Left lung (tissue), 10 donors: ENCODE results near the gene RRM1. TPM values are rescaled to one million over a fixed set of nuclear protein-coding genes. Genes with fewer than 3 reads are reported as not detected.

ENCODE experiments used
- ATAC-seq: fragments of 200-7000 bp; cut with Tn5 transposase; one replicate; pipeline ENCODE4 v1.9.1; 2020; ENCODE audit warnings: moderate library complexity
- DNase-seq, 4 donors: peaks; one replicate each; pipeline ENCODE4 v3.0.0-alpha.2; 2013 to 2020
- H3K27ac ChIP-seq, 2 donors: fragments of 200-600 bp; sonication (generic) in 1 of 2; one replicate each; pipeline versions ENCODE4 v1.5.0 to v1.8.0; 2020 to 2021
- H3K27me3 ChIP-seq, 2 donors: fragments of 200-600 bp; sonication (generic) in 1 of 2; one replicate each; pipeline versions ENCODE4 v1.5.0 to v1.8.0; 2020 to 2021
- H3K36me3 ChIP-seq, 2 donors: fragments of 200-600 bp; sonication (generic) in 1 of 2; one replicate each; pipeline versions ENCODE4 v1.5.0 to v1.8.0; 2020 to 2021
- H3K4me1 ChIP-seq, 2 donors: fragments of 200-600 bp; one replicate each; pipeline ENCODE4 v1.8.0; 2021
- H3K4me3 ChIP-seq, 2 donors: fragments of 200-600 bp; sonication (generic) in 1 of 2; one replicate each; pipeline versions ENCODE4 v1.5.0 to v1.8.0; 2020 to 2021; ENCODE audit warnings: mild to moderate bottlenecking in 1 of 2
- H3K9me3 ChIP-seq, 2 donors: fragments of 200-600 bp; sonication (generic) in 1 of 2; one replicate each; pipeline versions ENCODE4 v1.5.0 to v1.8.0; 2020 to 2021
- CTCF ChIP-seq, 2 donors: fragments of 200-600 bp; sonication (generic) in 1 of 2; IDR thresholded peaks; one replicate each; pipeline versions ENCODE4 v1.5.0 to v1.8.0; 2021; ENCODE audit warnings: antibody characterized with exemption in 2 of 2
- intact Hi-C, 2 donors: fragments of 100-400 bp; cut with DNase I; formaldehyde crosslinking; loops; one replicate each; pipeline versions ENCODE4 v1.11.2 to v1.14.2; 2022
- polyA plus RNA-seq, 6 donors: library from polyadenylated mRNA; unstranded; fragments of 120-200 nt; gene quantifications; one replicate each; pipeline ENCODE4 v1.2.1, GENCODE V29; 2013; ENCODE audit not compliant: insufficient read length in 6 of 6
- total RNA-seq, 2 donors: library from RNA; stranded (reverse); fragmentation: NEBNext Ultra II Directional; extraction: Animal tissue kit (Norgen Biotek cat#: 25700); gene quantifications; one replicate each; pipeline ENCODE4 v1.2.1, GENCODE V29; 2021
- donor health status: DM: no; HTN: yes; CAD: no.
- donor health status: DM: no; HTN: no; CAD: no.

The RRM1 gene
- total and polyA plus RNA-seq, 8 donors: 46.0 to 93.8 (median 60.9) TPM

- H3K9me3 ChIP-seq: no peaks in the 10 kb centered on the region
- H3K36me3 ChIP-seq: no peaks in the 10 kb centered on the region
- no peak overlapping the region for H3K27ac ChIP-seq
- H3K4me3 ChIP-seq: no peak overlapping the region
- DNase-seq (peak in 1 of 4 donors; percentile 34), ATAC-seq (no peak)
- H3K4me1 ChIP-seq: no peaks in the 10 kb centered on the region
- H3K27me3 ChIP-seq: no peaks in the 10 kb centered on the region
- intact Hi-C loops: no loop called here
- no peak for TF ChIP-seq CTCF (IDR thresholded peaks at IDR 0.05)
These were observed 86.0 kb downstream of the RRM1 start for GRCh38 chr11:4180441-4181183.

GRCh38 chr11:4181782-4182721 lies 87.5 kb downstream of the RRM1 start:
- TF ChIP-seq CTCF (IDR thresholded peaks at IDR 0.05): peak; percentile 57 to 63
- Histone ChIP-seq H3K4me3 (no peak overlapping the region), H3K27me3 (no peaks in the 10 kb centered on the region), H3K4me1 (peaks cover 0 to 4% of the 10 kb centered on the region in 2 donors), H3K27ac (no peak overlapping the region), H3K9me3 (no peaks in the 10 kb centered on the region), H3K36me3 (no peaks in the 10 kb centered on the region)
- ATAC-seq: peak; percentile 92
- intact Hi-C loops: no loop called here
- peak; percentile 11 to 83 (median 60) for DNase-seq

- TF ChIP-seq CTCF (IDR thresholded peaks at IDR 0.05): no peak
- DNase-seq (peak in 1 of 4 donors; percentile 60), ATAC-seq (no peak)
- Histone ChIP-seq H3K27me3 (no peaks in the 10 kb centered on the region), H3K36me3 (no peaks in the 10 kb centered on the region), H3K27ac (no peak overlapping the region), H3K9me3 (no peaks in the 10 kb centered on the region), H3K4me3 (no peak overlapping the region), H3K4me1 (peaks cover 0 to 8% of the 10 kb centered on the region in 2 donors)
- intact Hi-C loops: no loop called here
These were observed 88.9 kb downstream of the RRM1 start for GRCh38 chr11:4183410-4184057.

DNA sequence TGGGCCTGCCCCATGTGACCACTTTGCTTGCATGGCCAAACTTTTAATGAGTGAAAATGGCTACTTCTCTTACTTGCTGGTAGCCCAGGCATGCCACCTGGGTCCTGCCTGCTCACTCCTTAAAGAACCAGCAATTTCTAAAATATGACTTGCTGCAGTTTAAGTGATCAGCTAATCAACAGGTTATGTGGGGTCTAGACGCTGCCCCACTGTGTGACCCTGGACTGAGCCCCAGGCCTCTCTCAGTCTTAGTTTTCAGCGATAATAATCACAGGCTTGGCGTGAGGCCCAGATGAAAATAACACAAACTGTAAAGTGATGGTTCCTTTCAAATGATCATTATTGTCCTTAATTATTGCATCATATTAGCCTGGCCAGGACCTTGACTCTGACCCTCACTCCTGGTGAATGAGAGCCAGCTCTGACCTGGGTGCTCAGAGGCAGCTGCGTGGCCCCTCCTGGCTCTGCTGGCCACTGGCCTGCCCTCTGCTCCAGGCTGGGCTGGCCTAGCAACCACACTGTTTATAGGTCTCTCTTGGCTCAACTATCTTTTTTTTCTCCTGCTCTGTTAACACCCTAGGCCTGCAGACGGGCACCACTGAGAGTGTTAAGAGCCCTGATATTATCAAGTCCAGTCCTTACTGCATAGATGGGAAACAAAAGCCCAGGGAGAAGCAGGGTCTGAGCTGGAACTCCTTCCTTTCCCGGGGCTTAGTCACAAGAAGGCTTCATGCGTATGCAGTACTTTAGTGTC lies 89.7 kb downstream of the RRM1 start:
- no peaks in the 10 kb centered on the region for H3K36me3 ChIP-seq
- no peak for ATAC-seq
- H3K4me3 ChIP-seq: no peak overlapping the region
- peak in 1 of 4 donors; percentile 37 for DNase-seq
- H3K9me3 ChIP-seq: no peaks in the 10 kb centered on the region
- no peak overlapping the region for H3K27ac ChIP-seq
- intact Hi-C loops: no loop called here
- H3K27me3 ChIP-seq: no peaks in the 10 kb centered on the region
- no peak for TF ChIP-seq CTCF (IDR thresholded peaks at IDR 0.05)
- peaks cover 0 to 8% of the 10 kb centered on the region in 2 donors for H3K4me1 ChIP-seq
